Measurements from ENCODE around the gene NMNAT2.

NMNAT2 gene

GRCh38 chr1:183370399-183371058, 47.7 kb downstream of the NMNAT2 start:
- no peak for DNase-seq (ENCODE audit: extremely low spot score, insufficient read length, low read depth)
- no peak for FAIRE-seq

- DNase-seq (ENCODE audit: extremely low spot score, insufficient read length, low read depth) (no peak), FAIRE-seq (no peak)
Measured at GRCh38 chr1:183368213-183369108, 49.7 kb downstream of the NMNAT2 start.

GRCh38 chr1:183366116-183366515, 52.1 kb downstream of the NMNAT2 start:
- DNase-seq (ENCODE audit: extremely low spot score, insufficient read length, low read depth) (no peak), FAIRE-seq (no peak)

GRCh38 chr1:183365676-183366075, 52.5 kb downstream of the NMNAT2 start:
- DNase-seq (ENCODE audit: extremely low spot score, insufficient read length, low read depth) (no peak), FAIRE-seq (no peak)

GRCh38 chr1:183365093-183365492, 53.1 kb downstream of the NMNAT2 start:
- DNase-seq (ENCODE audit: extremely low spot score, insufficient read length, low read depth), result no peak
- FAIRE-seq, result no peak

- DNase-seq (ENCODE audit: extremely low spot score, insufficient read length, low read depth) (no peak), FAIRE-seq (no peak)
Measured at GRCh38 chr1:183363972-183364371, 54.2 kb downstream of the NMNAT2 start.

GRCh38 chr1:183361081-183361480, 57.1 kb downstream of the NMNAT2 start:
- FAIRE-seq (no peak), DNase-seq (ENCODE audit: extremely low spot score, insufficient read length, low read depth) (no peak)

GRCh38 chr1:183360473-183360872, 57.7 kb downstream of the NMNAT2 start:
- FAIRE-seq (no peak), DNase-seq (ENCODE audit: extremely low spot score, insufficient read length, low read depth) (no peak)

- no peak for FAIRE-seq
- no peak for DNase-seq (ENCODE audit: extremely low spot score, insufficient read length, low read depth)
Measured at GRCh38 chr1:183356534-183357182, 61.5 kb downstream of the NMNAT2 start.

- DNase-seq (ENCODE audit: extremely low spot score, insufficient read length, low read depth), result no peak
- FAIRE-seq, result no peak
Measured at GRCh38 chr1:183355797-183356196, 62.4 kb downstream of the NMNAT2 start.

- no peak for DNase-seq (ENCODE audit: extremely low spot score, insufficient read length, low read depth)
Measured at GRCh38 chr1:183355181-183355580, 63.0 kb downstream of the NMNAT2 start.

GRCh38 chr1:183353597-183353996, 64.6 kb downstream of the NMNAT2 start:
- DNase-seq (ENCODE audit: extremely low spot score, insufficient read length, low read depth), result no peak
- no peak for FAIRE-seq

More at GRCh38 chr1:183355181-183355580, 63.0 kb downstream of the NMNAT2 start:
- no peak for FAIRE-seq

GRCh38 chr1:183349201-183349711, 68.9 kb downstream of the NMNAT2 start:
- FAIRE-seq (no peak), DNase-seq (ENCODE audit: extremely low spot score, insufficient read length, low read depth) (no peak)

GRCh38 chr1:183346276-183346732, 71.9 kb downstream of the NMNAT2 start:
- no peak for FAIRE-seq

GRCh38 chr1:183339556-183340167, 78.5 kb downstream of the NMNAT2 start:
- FAIRE-seq, result no peak
- no peak for DNase-seq (ENCODE audit: extremely low spot score, insufficient read length, low read depth)

More at GRCh38 chr1:183346276-183346732, 71.9 kb downstream of the NMNAT2 start:
- no peak for DNase-seq (ENCODE audit: extremely low spot score, insufficient read length, low read depth)

- DNase-seq (ENCODE audit: extremely low spot score, insufficient read length, low read depth) (no peak), FAIRE-seq (no peak)
Measured at GRCh38 chr1:183331091-183331742, 87.0 kb downstream of the NMNAT2 start.

- no peak for DNase-seq (ENCODE audit: extremely low spot score, insufficient read length, low read depth)
- FAIRE-seq, result no peak
Measured at GRCh38 chr1:183330335-183330734, 87.8 kb downstream of the NMNAT2 start.

- DNase-seq (ENCODE audit: extremely low spot score, insufficient read length, low read depth), result no peak
- no peak for FAIRE-seq
Measured at GRCh38 chr1:183328371-183328770, 89.8 kb downstream of the NMNAT2 start.

GRCh38 chr1:183327434-183328290, 90.5 kb downstream of the NMNAT2 start:
- DNase-seq (ENCODE audit: extremely low spot score, insufficient read length, low read depth), result no peak
- no peak for FAIRE-seq

Data from GM18507 (cell line).